Tibial nerve (tissue), 3 donors: ENCODE measurements around the gene METTL21A.

Experiments
- POLR2A ChIP-seq, 2 donors: fragments of 450-650 bp; IDR thresholded peaks; one replicate each; pipeline ENCODE4 v1.6.1; 2017; ENCODE audit warnings: antibody characterized with exemption in 2 of 2, mild to moderate bottlenecking in 2 of 2, moderate library complexity in 2 of 2
- TF ChIP-seq, protein P1 (sequence below), 5 experiments: fragments of 200-600 bp in 3 of 5; fragments of 450-650 bp in 2 of 5; sonication (generic) in 3 of 5; IDR thresholded peaks; one replicate each; pipeline ENCODE4 v1.5.1; 2016 to 2019; ENCODE audit warnings: antibody characterized with exemption in 5 of 5, mild to moderate bottlenecking in 3 of 5, moderate library complexity in 2 of 5

DNA sequence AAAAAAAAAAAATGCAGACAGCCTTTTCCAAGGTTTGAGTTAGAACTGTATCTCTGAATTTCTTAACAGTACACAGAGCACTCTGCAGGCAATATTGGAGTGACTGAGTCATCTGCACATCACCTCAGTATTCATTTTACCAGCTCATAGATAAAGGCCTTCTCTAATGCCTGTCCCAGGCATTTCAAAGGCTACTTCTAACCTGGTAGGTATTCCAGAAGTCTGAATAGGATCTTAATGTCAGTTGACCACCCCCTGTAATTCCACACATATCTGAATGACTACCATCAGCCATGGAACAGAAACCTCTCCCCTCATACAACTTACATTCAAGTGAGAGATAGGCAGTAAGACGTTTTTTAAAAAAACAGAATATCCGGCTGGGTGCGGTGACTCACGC is 9.0 kb downstream of the METTL21A start:
- TF ChIP-seq, protein P1, sequence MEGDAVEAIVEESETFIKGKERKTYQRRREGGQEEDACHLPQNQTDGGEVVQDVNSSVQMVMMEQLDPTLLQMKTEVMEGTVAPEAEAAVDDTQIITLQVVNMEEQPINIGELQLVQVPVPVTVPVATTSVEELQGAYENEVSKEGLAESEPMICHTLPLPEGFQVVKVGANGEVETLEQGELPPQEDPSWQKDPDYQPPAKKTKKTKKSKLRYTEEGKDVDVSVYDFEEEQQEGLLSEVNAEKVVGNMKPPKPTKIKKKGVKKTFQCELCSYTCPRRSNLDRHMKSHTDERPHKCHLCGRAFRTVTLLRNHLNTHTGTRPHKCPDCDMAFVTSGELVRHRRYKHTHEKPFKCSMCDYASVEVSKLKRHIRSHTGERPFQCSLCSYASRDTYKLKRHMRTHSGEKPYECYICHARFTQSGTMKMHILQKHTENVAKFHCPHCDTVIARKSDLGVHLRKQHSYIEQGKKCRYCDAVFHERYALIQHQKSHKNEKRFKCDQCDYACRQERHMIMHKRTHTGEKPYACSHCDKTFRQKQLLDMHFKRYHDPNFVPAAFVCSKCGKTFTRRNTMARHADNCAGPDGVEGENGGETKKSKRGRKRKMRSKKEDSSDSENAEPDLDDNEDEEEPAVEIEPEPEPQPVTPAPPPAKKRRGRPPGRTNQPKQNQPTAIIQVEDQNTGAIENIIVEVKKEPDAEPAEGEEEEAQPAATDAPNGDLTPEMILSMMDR (IDR thresholded peaks at IDR 0.05), result no peak
- no peak for TF ChIP-seq POLR2A (IDR thresholded peaks at IDR 0.05)
